Stimulated activated memory B cell treated with anti-CD40 and anti-IgM and Interleukin-4, amounts not matched to agents 10 μg/mL and 1 μg/mL and 100 μg/mL, for 72 hours (primary cell): ENCODE measurements around the gene SMYD5.
"Not testable (repeated sequence)": the region's sequence is repeated elsewhere in the genome, so short reads cannot be mapped to it uniquely, and the experiment has no call there.

ENCODE experiments used
- ATAC-seq: fragments of 150-1000 bp; cut with Tn5 transposase; 2 replicates; pipeline ENCODE4 v1.10.0; 2021
- H3K27ac Mint-ChIP-seq: one replicate; pipeline ENCODE4 v1.8.0; 2022; ENCODE audit warnings: mild to moderate bottlenecking, mixed read lengths
- H3K27me3 Mint-ChIP-seq: one replicate; pipeline ENCODE4 v1.8.0; 2022; ENCODE audit warnings: mixed read lengths
- H3K36me3 Mint-ChIP-seq: one replicate; pipeline ENCODE4 v1.8.0; 2022; ENCODE audit warnings: mixed read lengths
- H3K4me1 Mint-ChIP-seq: one replicate; pipeline ENCODE4 v1.8.0; 2022; ENCODE audit warnings: mixed read lengths
- H3K4me3 Mint-ChIP-seq: one replicate; pipeline ENCODE4 v1.8.0; 2022; ENCODE audit warnings: mild to moderate bottlenecking, moderate library complexity, mixed read lengths
- H3K9me3 Mint-ChIP-seq: one replicate; pipeline ENCODE4 v1.8.0; 2022; ENCODE audit warnings: mixed read lengths

Gene SMYD5

DNA sequence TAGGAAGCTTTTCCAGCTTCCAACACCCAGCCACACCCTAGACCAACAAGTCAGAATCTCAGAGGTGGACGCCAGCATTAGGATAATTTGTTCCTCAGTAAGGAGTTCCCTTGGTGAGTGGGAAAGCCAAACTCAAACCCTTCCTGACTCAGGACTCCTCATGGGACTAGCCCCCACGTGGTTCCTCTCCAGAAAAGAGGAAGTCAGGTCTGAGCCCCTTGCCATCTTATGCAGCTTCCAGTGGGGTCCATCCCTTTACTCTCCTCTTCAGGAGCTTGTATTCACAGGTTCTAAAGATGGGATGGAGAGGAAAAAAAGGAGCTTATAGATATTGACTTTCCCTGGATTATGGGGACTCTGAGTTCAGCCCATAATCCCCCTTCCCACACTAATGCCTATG lies 26.5 kb upstream of the SMYD5 start:
- H3K9me3 Mint-ChIP-seq, result no peaks in the 10 kb centered on the region
- H3K27me3 Mint-ChIP-seq, result peaks cover 24% of the 10 kb centered on the region
- H3K36me3 Mint-ChIP-seq, result no peaks in the 10 kb centered on the region
- no peak overlapping the region for H3K4me3 Mint-ChIP-seq
- no peak overlapping the region for H3K27ac Mint-ChIP-seq
- no peak for ATAC-seq
- H3K4me1 Mint-ChIP-seq, result no peaks in the 10 kb centered on the region

GRCh38 chr2:73197579-73197978 lies 16.5 kb upstream of the SMYD5 start:
- no peak overlapping the region for H3K4me3 Mint-ChIP-seq
- H3K4me1 Mint-ChIP-seq, result no peaks in the 10 kb centered on the region
- H3K9me3 Mint-ChIP-seq, result peaks cover 3% of the 10 kb centered on the region
- ATAC-seq, result no peak
- no peak overlapping the region for H3K27ac Mint-ChIP-seq
- peaks cover 54% of the 10 kb centered on the region for H3K27me3 Mint-ChIP-seq
- H3K36me3 Mint-ChIP-seq, result no peaks in the 10 kb centered on the region

- peaks cover 80% of the 10 kb centered on the region for H3K27me3 Mint-ChIP-seq
- H3K9me3 Mint-ChIP-seq, H3K4me1 Mint-ChIP-seq, H3K36me3 Mint-ChIP-seq, H3K4me3 Mint-ChIP-seq, H3K27ac Mint-ChIP-seq, ATAC-seq: not testable (repeated sequence)
These were observed 13.8 kb upstream of the SMYD5 start for GRCh38 chr2:73200281-73200680.

- H3K27ac Mint-ChIP-seq, result no peak within 1 kb of the TSS
- no peaks in the 10 kb centered on the region for H3K36me3 Mint-ChIP-seq
- peaks cover 81% of the 10 kb centered on the region for H3K27me3 Mint-ChIP-seq
- H3K4me3 Mint-ChIP-seq, result peak within 1 kb of the TSS; percentile 38
- no peak for ATAC-seq
- H3K9me3 Mint-ChIP-seq, result no peaks in the 10 kb centered on the region
- no peaks in the 10 kb centered on the region for H3K4me1 Mint-ChIP-seq
These were observed 11.6 kb upstream of the SMYD5 start, which contains the start of gene NOTO for GRCh38 chr2:73202156-73203054. NOTO (plus strand) TSS chr2:73202574; CDS start chr2:73202667, 93 bp downstream.

- H3K4me3 Mint-ChIP-seq, result peak overlapping the region; percentile 38
- H3K27me3 Mint-ChIP-seq, result peaks cover 80% of the 10 kb centered on the region
- ATAC-seq, result no peak
- no peaks in the 10 kb centered on the region for H3K4me1 Mint-ChIP-seq
- H3K9me3 Mint-ChIP-seq, result no peaks in the 10 kb centered on the region
- no peak overlapping the region for H3K27ac Mint-ChIP-seq
- H3K36me3 Mint-ChIP-seq, result no peaks in the 10 kb centered on the region
These were observed 10.9 kb upstream of the SMYD5 start for GRCh38 chr2:73203055-73203681.

- Mint-ChIP-seq H3K36me3 (no peaks in the 10 kb centered on the region), H3K27ac (no peak overlapping the region), H3K27me3 (peaks cover 80% of the 10 kb centered on the region), H3K4me1 (no peaks in the 10 kb centered on the region), H3K9me3 (no peaks in the 10 kb centered on the region), H3K4me3 (no peak overlapping the region)
- ATAC-seq, result no peak
These were observed 8.4 kb upstream of the SMYD5 start for GRCh38 chr2:73205611-73206010.

- no peaks in the 10 kb centered on the region for H3K9me3 Mint-ChIP-seq
- H3K4me1 Mint-ChIP-seq, result peaks cover 5% of the 10 kb centered on the region
- H3K27ac Mint-ChIP-seq, result no peak overlapping the region
- no peak overlapping the region for H3K4me3 Mint-ChIP-seq
- no peak for ATAC-seq
- no peaks in the 10 kb centered on the region for H3K36me3 Mint-ChIP-seq
- H3K27me3 Mint-ChIP-seq, result peaks cover 54% of the 10 kb centered on the region
These were observed 5.8 kb upstream of the SMYD5 start for GRCh38 chr2:73208258-73208657.

GRCh38 chr2:73210019-73210418 lies 4.0 kb upstream of the SMYD5 start:
- peaks cover 22% of the 10 kb centered on the region for H3K4me1 Mint-ChIP-seq
- H3K9me3 Mint-ChIP-seq, result no peaks in the 10 kb centered on the region
- no peak overlapping the region for H3K27ac Mint-ChIP-seq
- H3K27me3 Mint-ChIP-seq, result peaks cover 38% of the 10 kb centered on the region
- H3K4me3 Mint-ChIP-seq, result no peak overlapping the region
- H3K36me3 Mint-ChIP-seq, result no peaks in the 10 kb centered on the region
- ATAC-seq, result no peak

- Mint-ChIP-seq H3K27ac (no peak overlapping the region), H3K4me1 (peaks cover 28% of the 10 kb centered on the region), H3K36me3 (no peaks in the 10 kb centered on the region), H3K4me3 (no peak overlapping the region), H3K9me3 (no peaks in the 10 kb centered on the region), H3K27me3 (peaks cover 32% of the 10 kb centered on the region)
- no peak for ATAC-seq
These were observed 3.3 kb upstream of the SMYD5 start for GRCh38 chr2:73210696-73211095.

DNA sequence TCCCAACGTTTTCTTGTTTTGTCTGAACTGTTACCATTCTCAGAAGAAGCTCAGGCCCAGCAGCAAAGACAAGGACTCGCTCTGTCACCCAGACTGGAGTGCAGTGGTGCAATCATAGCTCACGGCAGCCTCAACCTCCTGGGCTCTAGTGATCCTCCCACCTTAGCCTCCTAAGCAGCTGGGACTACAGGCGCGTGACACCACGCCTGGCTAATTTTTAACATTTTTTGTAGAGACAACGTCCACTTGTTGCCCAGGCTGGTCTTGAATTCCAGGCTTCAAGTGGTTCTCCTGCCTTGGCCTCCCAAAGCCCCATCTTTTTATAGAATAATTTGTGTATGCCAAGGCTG lies 2.0 kb upstream of the SMYD5 start:
- no peak for ATAC-seq
- no peaks in the 10 kb centered on the region for H3K9me3 Mint-ChIP-seq
- H3K27ac Mint-ChIP-seq, result no peak overlapping the region
- H3K36me3 Mint-ChIP-seq, result no peaks in the 10 kb centered on the region
- H3K4me3 Mint-ChIP-seq, result no peak overlapping the region
- peaks cover 31% of the 10 kb centered on the region for H3K4me1 Mint-ChIP-seq
- peaks cover 24% of the 10 kb centered on the region for H3K27me3 Mint-ChIP-seq

- peaks cover 24% of the 10 kb centered on the region for H3K27me3 Mint-ChIP-seq
- H3K4me1 Mint-ChIP-seq, result peaks cover 31% of the 10 kb centered on the region
- no peaks in the 10 kb centered on the region for H3K36me3 Mint-ChIP-seq
- no peaks in the 10 kb centered on the region for H3K9me3 Mint-ChIP-seq
- peak; percentile 77 for ATAC-seq
- no peak overlapping the region for H3K4me3 Mint-ChIP-seq
- H3K27ac Mint-ChIP-seq, result no peak overlapping the region
These were observed 1.4 kb upstream of the SMYD5 start for GRCh38 chr2:73212448-73213176.

- H3K4me3 Mint-ChIP-seq, result peak overlapping the region; percentile 90
- peaks cover 8% of the 10 kb centered on the region for H3K36me3 Mint-ChIP-seq
- H3K27me3 Mint-ChIP-seq, result peaks cover 2% of the 10 kb centered on the region
- ATAC-seq, result no peak
- peak overlapping the region; percentile 95 for H3K27ac Mint-ChIP-seq
- no peaks in the 10 kb centered on the region for H3K9me3 Mint-ChIP-seq
- H3K4me1 Mint-ChIP-seq, result peaks cover 31% of the 10 kb centered on the region
These were observed 1.2 kb downstream of the SMYD5 start for GRCh38 chr2:73215254-73215653.

DNA sequence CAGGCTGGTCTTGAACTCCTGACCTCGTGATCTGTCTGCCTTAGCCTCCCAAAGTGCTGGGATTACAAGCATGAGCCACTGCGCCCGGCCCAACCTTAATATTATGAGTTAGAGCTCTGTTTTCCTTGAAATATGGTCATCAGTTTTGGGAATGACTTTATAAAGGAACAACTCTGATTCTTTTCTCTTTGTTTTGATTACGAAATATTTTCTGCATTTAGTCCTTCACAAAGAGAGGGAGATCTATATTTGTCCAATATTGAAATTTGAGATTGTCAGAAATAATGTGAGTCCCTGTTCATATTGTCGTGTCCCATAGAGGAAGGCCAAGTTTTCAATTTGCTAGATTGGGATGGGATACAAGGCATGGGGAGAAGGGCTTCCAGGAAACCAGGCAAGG lies 3.1 kb downstream of the SMYD5 start:
- H3K9me3 Mint-ChIP-seq, result no peaks in the 10 kb centered on the region
- no peak for ATAC-seq
- H3K4me3 Mint-ChIP-seq, result no peak overlapping the region
- H3K27me3 Mint-ChIP-seq, result no peaks in the 10 kb centered on the region
- H3K36me3 Mint-ChIP-seq, result peaks cover 26% of the 10 kb centered on the region
- H3K4me1 Mint-ChIP-seq, result peaks cover 31% of the 10 kb centered on the region
- no peak overlapping the region for H3K27ac Mint-ChIP-seq

GRCh38 chr2:73217826-73218225 lies 3.8 kb downstream of the SMYD5 start:
- H3K4me1 Mint-ChIP-seq, result peaks cover 31% of the 10 kb centered on the region
- H3K4me3 Mint-ChIP-seq, result no peak overlapping the region
- no peak overlapping the region for H3K27ac Mint-ChIP-seq
- no peaks in the 10 kb centered on the region for H3K9me3 Mint-ChIP-seq
- H3K36me3 Mint-ChIP-seq, result peaks cover 32% of the 10 kb centered on the region
- H3K27me3 Mint-ChIP-seq, result no peaks in the 10 kb centered on the region
- ATAC-seq, result no peak

DNA sequence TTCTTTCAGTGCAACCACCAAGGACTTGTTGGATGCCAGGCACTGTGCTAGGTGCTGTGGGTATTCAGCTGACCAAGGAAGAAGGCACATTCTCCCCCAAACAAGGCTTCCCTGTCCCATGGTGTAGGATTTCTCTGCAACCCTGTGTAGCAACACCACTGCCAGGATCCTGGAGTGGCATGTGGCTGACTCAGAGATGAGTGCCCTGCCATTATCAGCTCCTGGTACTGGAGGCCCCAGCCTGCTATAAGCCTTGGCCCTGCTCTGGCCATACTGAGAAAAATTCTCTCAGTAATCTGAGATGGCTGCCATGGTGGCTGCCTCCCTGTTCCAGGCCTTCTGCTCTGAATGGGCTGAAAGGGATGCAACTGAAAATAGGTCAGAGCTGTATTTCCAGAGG lies 4.3 kb downstream of the SMYD5 start:
- ATAC-seq, result no peak
- H3K9me3 Mint-ChIP-seq, result no peaks in the 10 kb centered on the region
- H3K4me1 Mint-ChIP-seq, result peaks cover 26% of the 10 kb centered on the region
- H3K36me3 Mint-ChIP-seq, result peaks cover 32% of the 10 kb centered on the region
- no peak overlapping the region for H3K27ac Mint-ChIP-seq
- no peak overlapping the region for H3K4me3 Mint-ChIP-seq
- no peaks in the 10 kb centered on the region for H3K27me3 Mint-ChIP-seq
